VCaP (cell line): ENCODE data around the gene LENEP.

ENCODE experiments used
- H3K27ac ChIP-seq: fragments of 450-650 bp; 2 replicates; pipeline ENCODE4 v1.5.1; 2017
- TF ChIP-seq, protein P1 (sequence below): fragments of 450-650 bp; conservative IDR thresholded peaks from 2 replicates; pipeline ENCODE4 v1.5.1; 2017; ENCODE audit warnings: mild to moderate bottlenecking, moderate library complexity

Gene LENEP, protein sequence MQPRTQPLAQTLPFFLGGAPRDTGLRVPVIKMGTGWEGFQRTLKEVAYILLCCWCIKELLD

GRCh38 chr1:154993572-154994268, at the start of gene LENEP:
TSS of gene LENEP (plus strand) at chr1:154993586. CDS start at chr1:154993608, 22 bp downstream.
- TF ChIP-seq, protein P1, sequence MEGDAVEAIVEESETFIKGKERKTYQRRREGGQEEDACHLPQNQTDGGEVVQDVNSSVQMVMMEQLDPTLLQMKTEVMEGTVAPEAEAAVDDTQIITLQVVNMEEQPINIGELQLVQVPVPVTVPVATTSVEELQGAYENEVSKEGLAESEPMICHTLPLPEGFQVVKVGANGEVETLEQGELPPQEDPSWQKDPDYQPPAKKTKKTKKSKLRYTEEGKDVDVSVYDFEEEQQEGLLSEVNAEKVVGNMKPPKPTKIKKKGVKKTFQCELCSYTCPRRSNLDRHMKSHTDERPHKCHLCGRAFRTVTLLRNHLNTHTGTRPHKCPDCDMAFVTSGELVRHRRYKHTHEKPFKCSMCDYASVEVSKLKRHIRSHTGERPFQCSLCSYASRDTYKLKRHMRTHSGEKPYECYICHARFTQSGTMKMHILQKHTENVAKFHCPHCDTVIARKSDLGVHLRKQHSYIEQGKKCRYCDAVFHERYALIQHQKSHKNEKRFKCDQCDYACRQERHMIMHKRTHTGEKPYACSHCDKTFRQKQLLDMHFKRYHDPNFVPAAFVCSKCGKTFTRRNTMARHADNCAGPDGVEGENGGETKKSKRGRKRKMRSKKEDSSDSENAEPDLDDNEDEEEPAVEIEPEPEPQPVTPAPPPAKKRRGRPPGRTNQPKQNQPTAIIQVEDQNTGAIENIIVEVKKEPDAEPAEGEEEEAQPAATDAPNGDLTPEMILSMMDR, result no peak
- no peak within 1 kb of the TSS for H3K27ac ChIP-seq

DNA sequence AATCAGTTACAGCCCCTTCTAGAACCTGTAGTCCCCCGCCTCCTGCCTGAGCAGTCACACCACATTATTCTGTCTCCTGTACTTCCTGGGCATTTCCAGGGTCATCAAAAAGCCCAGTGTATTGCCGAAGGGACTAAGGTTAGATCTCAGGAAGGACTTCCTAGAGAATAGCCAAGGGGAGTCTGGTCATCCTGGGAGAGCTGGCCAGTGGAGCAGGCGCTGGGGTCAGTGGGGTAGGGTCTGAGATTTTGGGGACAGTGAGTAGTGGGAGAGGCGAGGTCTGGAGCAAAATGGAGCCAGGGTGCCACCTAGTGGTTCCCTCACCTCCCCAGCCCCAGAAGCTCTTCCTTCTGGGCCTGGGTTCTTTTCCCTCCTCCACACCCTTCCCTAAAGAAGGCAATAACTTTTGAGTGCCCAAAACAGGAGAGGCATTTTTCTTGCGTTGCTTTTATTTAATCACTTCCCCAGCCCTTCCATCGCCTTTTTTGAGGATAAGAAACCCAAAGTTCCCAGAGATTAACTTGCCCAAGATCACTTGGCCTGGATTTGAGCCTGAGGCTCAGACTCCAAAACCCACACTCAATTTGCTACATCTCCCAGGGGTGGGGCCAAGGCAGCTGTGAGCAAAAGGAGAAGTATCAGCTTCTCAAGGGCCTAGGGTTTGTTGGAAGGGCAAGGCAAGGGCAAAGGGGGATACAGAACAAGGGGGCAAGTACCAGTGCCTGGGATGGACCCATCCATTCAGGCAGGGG, 49.6 kb upstream of the LENEP start:
- H3K27ac ChIP-seq, result no peak overlapping the region
- TF ChIP-seq, protein P1, result peak; percentile 100

DNA sequence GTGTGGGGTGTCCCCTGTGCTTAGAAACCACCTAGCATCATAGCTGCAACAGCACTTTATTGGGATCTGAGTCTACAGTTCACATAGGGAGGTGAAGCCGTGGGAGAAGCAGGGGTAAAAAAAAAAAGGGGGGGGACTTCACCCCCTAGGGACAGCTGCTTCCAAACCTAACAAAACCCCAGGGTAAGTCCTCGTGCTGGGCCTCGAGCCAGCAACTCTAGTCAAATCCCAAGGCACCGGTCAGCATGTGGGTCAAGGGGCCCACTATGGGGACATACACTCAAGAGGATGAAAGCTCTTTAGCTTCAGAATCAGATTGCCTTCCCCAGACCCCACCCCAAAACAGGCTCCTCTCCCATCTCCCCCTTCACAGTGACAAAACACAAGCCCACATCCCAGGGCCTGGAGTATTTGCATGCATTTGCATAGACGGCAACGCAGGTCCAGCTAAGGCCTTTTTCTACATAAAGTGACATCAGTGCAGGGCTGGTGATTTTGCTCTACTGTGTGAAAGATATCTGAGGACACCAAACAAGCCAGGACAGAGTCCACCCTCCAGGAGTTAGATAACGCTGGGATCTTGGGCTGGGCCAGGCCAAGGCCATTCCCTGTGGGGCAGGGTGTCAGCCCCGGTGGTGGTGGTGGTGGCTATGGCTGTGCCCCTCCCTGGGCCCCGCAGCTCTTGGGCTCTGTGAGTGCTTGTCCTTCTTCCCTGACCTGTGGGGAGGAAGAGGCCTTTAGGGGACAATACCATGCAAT, 48.8 kb upstream of the LENEP start:
- H3K27ac ChIP-seq, result no peak overlapping the region
- TF ChIP-seq, protein P1, result no peak

GRCh38 chr1:154945160-154945961, 48.0 kb upstream of the LENEP start:
- TF ChIP-seq, protein P1, result no peak

DNA sequence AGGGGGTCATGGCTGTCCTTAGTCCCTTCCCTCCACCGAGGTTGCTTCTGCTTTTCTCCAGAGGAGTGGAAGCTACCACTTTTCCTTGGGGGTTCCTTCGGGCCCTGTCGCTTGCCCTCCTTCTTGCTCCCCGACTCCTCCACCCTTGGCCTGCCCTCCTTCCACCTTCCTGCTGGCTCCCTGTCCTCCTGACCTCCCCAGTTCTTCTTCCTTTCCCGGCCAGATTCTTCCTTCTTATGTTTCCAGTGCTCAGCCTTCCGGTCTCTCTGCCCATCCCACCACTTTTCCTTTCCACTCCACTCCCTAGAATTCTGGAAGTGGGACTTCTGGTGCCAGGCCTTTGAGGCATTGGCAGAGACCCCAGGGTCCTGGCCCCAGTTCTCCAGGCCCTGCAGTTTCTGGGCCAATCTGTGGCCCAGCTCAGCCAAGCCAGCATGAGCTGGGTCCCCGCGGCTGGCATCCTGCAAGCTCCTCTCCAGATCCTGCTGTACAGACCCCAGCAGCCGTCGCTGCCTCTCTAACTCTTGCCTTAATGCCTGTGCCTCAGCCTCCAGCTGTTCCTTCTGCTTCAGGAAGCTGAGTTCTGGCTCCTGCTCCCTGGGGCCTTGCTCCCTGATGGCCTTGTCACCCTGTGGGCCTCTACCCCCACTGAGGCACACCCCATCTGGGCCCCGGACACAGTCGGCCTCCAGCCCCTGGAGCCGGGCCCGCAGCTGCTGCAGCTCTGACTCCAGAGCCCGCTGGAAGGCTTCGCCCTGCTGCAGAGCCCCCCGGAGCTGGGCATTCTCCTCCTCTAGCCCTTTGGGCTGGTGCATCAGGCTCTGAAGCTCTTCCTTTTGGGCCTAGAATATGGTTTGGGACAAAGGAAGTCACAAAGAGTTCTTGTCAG, 47.2 kb upstream of the LENEP start:
- TF ChIP-seq, protein P1, result no peak
- H3K27ac ChIP-seq, result no peak overlapping the region

More at GRCh38 chr1:154945160-154945961, 48.0 kb upstream of the LENEP start:
- H3K27ac ChIP-seq, result no peak overlapping the region

- no peak overlapping the region for H3K27ac ChIP-seq
- TF ChIP-seq, protein P1, result no peak
These were observed 45.3 kb upstream of the LENEP start for GRCh38 chr1:154948079-154948478.
